Tibial artery (tissue), 4 donors: ENCODE results near the gene MOB1B.
"Not testable (repeated sequence)": the region's sequence is repeated elsewhere in the genome, so short reads cannot be mapped to it uniquely, and the experiment has no call there.

Experiments used
- DNase-seq, 2 donors: peaks; one replicate each; pipeline ENCODE4 v3.0.0-alpha.2; 2019
- H3K27ac ChIP-seq, 2 donors: fragments of 200-600 bp; sonication (generic) in 1 of 2; 1 replicate in 1 of 2; 2 replicates in 1 of 2; pipeline ENCODE4 v1.5.1; 2018 to 2019; ENCODE audit warnings: mild to moderate bottlenecking in 1 of 2
- H3K27me3 ChIP-seq, 2 donors: fragments of 200-600 bp; sonication (generic) in 1 of 2; one replicate each; pipeline versions ENCODE4 v1.5.1 to v1.6.0; 2016 to 2019
- H3K36me3 ChIP-seq, 3 donors: fragments of 200-600 bp; sonication (generic) in 2 of 3; one replicate each; pipeline ENCODE4 v1.5.1; 2016 to 2019; ENCODE audit warnings: mild to moderate bottlenecking in 2 of 3
- H3K4me1 ChIP-seq, 4 donors: fragments of 200-600 bp; sonication (generic) in 2 of 4; 1 replicate in 3 of 4; 2 replicates in 1 of 4; pipeline ENCODE4 v1.5.1; 2016 to 2019
- H3K4me3 ChIP-seq, 2 donors: fragments of 200-600 bp; sonication (generic) in 1 of 2; 1 replicate in 1 of 2; 2 replicates in 1 of 2; pipeline ENCODE4 v1.5.1; 2018 to 2019; ENCODE audit warnings: mild to moderate bottlenecking in 2 of 2
- H3K9me3 ChIP-seq, 3 donors: fragments of 200-600 bp; sonication (generic) in 1 of 3; one replicate each; pipeline ENCODE4 v1.5.1; 2016 to 2019
- intact Hi-C: fragments of 100-400 bp; cut with DNase I; formaldehyde crosslinking; loops from one replicate; pipeline ENCODE4 v1.15.0; 2023; ENCODE audit warnings: low total_unique reads
- TF ChIP-seq, protein P1 (sequence below), 2 experiments: fragments of 200-600 bp in 1 of 2; fragments of 450-650 bp in 1 of 2; IDR thresholded peaks; one replicate each; pipeline ENCODE4 v1.5.1; 2017 to 2019; ENCODE audit warnings: antibody characterized with exemption in 2 of 2, mild to moderate bottlenecking in 1 of 2, moderate library complexity in 1 of 2

The MOB1B gene

DNA sequence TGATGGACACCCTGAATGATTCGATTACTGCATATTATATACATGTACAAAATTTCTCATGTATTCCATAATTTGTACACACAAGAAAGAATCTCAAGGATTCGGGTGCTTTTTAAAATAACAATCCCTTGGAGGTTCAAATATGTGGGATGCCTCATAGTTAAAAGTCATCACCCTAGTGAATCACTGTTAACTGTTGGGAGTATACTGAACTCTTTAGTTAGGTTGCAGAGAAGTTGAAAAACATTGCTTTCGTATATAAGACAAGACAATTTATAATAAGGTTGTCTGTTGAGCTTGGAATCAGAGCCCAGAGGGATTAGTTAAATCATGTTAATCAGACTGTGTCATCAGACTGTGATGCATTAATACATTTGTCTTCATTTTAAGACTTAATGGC, 106.9 kb downstream of the MOB1B start:
- no peaks in the 10 kb centered on the region for H3K36me3 ChIP-seq
- H3K27me3 ChIP-seq = no peaks in the 10 kb centered on the region
- no peak overlapping the region for H3K4me3 ChIP-seq
- H3K9me3 ChIP-seq = no peaks in the 10 kb centered on the region
- TF ChIP-seq, protein P1, sequence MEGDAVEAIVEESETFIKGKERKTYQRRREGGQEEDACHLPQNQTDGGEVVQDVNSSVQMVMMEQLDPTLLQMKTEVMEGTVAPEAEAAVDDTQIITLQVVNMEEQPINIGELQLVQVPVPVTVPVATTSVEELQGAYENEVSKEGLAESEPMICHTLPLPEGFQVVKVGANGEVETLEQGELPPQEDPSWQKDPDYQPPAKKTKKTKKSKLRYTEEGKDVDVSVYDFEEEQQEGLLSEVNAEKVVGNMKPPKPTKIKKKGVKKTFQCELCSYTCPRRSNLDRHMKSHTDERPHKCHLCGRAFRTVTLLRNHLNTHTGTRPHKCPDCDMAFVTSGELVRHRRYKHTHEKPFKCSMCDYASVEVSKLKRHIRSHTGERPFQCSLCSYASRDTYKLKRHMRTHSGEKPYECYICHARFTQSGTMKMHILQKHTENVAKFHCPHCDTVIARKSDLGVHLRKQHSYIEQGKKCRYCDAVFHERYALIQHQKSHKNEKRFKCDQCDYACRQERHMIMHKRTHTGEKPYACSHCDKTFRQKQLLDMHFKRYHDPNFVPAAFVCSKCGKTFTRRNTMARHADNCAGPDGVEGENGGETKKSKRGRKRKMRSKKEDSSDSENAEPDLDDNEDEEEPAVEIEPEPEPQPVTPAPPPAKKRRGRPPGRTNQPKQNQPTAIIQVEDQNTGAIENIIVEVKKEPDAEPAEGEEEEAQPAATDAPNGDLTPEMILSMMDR (IDR thresholded peaks at IDR 0.05) = no peak
- no peak for DNase-seq
- H3K4me1 ChIP-seq = no peaks in the 10 kb centered on the region
- no peak overlapping the region for H3K27ac ChIP-seq
- intact Hi-C loops = no loop called here

DNA sequence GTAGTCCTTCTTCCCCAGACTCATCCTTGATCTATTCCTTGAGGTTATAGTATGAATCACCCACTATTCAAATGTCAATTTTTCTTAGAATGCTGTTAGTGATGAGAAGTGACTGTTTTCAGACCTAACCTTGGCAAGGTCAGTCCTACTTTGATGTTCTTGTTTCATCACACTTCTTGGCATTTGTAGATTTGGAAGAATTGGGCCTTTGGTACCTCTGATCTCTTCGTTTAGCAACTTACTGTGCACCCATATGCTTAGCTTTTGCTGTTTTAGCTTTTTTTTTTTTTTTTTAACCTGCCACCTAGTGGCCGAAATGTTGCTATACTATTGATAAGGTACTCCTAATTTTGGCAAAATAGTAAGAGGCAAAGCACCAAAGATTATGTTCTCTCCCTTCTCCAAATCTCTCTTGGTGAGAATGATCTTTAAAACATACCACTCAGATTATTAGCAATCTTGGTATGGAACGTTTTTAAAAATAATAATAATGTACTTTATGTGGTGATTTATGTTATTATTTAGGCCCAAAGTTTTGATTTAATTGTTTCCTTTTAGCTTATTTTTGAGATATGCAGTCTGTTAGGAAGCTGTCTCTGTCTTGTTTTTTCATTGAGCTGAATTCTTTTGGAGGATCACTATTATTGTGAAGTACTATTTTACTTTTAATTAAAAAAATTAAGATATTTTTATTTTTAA, 107.9 kb downstream of the MOB1B start:
- no peaks in the 10 kb centered on the region for H3K9me3 ChIP-seq
- H3K36me3 ChIP-seq = no peaks in the 10 kb centered on the region
- H3K27ac ChIP-seq = no peak overlapping the region
- no peaks in the 10 kb centered on the region for H3K4me1 ChIP-seq
- no peak for DNase-seq
- intact Hi-C loops = no loop called here
- no peaks in the 10 kb centered on the region for H3K27me3 ChIP-seq
- no peak overlapping the region for H3K4me3 ChIP-seq
- TF ChIP-seq, protein P1 (IDR thresholded peaks at IDR 0.05) = peak; percentile 43 to 54

DNA sequence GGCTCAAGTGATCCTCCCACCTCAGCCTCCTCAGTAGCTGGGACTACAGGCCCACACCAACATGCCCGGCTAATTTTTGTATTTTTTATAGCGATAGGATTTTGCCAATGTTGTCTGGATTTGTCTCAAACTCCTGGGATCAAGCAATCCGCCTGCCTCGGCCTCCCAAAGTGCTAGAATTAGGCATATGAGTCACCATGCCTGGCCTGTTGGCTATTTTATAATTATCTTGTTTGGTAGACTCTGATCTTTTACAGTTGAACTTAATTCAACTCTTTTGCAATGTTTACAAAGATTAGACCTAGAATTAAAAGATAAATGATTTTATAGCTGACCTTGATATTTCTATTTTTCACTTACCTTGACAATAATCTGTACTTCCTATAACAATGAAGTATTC, 109.3 kb downstream of the MOB1B start:
- Histone ChIP-seq H3K4me1 (no peaks in the 10 kb centered on the region), H3K9me3 (no peaks in the 10 kb centered on the region), H3K36me3 (no peaks in the 10 kb centered on the region), H3K4me3 (no peak overlapping the region), H3K27me3 (no peaks in the 10 kb centered on the region), H3K27ac (no peak overlapping the region)
- intact Hi-C loops = no loop called here
- no peak for DNase-seq
- TF ChIP-seq, protein P1 (IDR thresholded peaks at IDR 0.05) = no peak

DNA sequence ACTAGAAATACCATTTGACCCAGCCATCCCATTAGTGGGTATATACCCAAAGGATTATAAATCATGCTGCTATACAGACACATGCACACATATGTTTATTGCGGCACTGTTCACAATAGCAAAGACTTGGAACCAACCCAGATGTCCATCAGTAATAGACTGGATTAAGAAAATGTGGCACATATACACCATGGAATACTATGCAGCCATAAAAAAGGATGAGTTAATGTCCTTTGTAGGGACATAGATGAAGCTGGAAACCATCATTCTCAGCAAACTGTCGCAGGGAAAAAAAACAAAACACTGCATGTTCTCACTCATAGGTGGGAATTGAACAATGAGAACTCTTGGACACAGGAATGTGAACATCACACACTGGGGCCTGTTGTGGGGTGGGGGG, 115.2 kb downstream of the MOB1B start:
- H3K27me3 ChIP-seq, H3K4me1 ChIP-seq, H3K9me3 ChIP-seq, H3K4me3 ChIP-seq, H3K27ac ChIP-seq, DNase-seq, H3K36me3 ChIP-seq, intact Hi-C loops: not testable (repeated sequence)

DNA sequence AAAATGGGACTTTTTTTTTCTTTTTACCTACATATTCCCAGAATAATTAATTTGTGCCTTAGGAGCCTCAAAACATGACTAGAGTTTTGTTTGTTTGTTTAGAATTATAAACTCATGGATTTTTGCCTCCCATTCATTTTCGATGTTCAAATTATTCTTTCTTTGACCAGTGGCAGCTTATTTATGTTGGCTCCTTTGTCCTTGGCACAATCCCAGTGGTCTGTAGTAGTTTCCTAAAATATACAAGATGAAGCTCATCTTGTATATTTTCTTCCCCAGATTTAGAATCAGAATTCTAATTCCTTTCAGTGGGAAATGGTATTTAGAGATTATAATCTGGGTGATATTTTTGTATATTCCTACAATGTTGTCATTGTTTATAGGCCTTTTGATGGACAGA, 118.4 kb downstream of the MOB1B start:
- Histone ChIP-seq H3K27me3 (no peaks in the 10 kb centered on the region), H3K36me3 (peaks cover 0 to 11% (median 0%) of the 10 kb centered on the region in 3 donors), H3K27ac (no peak overlapping the region), H3K9me3 (no peaks in the 10 kb centered on the region), H3K4me1 (peaks cover 0 to 10% (median 0%) of the 10 kb centered on the region in 4 donors), H3K4me3 (no peak overlapping the region)
- intact Hi-C loops = no loop called here
- TF ChIP-seq, protein P1 (IDR thresholded peaks at IDR 0.05) = no peak
- DNase-seq = no peak

DNA sequence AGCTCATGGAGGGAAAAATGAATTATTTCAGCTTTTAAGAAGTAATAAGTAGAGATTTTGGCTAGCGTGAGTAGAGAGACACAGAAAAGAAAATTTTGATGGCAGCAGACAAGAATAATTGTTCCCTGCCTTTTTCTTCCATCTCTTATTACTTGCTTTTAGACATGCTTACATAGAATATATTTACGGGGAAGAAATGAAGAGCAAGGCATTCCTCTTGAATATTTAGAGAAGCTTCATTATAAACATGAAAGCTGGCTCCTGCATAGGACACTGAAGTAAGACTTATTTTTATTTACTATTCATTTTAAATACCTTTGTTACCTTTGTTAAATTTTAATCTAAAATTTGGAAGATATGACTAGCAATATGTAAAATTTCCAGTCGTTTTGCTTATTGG, 123.5 kb downstream of the MOB1B start:
- H3K27ac ChIP-seq = no peak overlapping the region
- intact Hi-C loops = no loop called here
- no peak for DNase-seq
- TF ChIP-seq, protein P1 (IDR thresholded peaks at IDR 0.05) = no peak
- peaks cover 0 to 13% (median 0%) of the 10 kb centered on the region in 4 donors for H3K4me1 ChIP-seq
- peaks cover 0 to 18% (median 12%) of the 10 kb centered on the region in 3 donors for H3K36me3 ChIP-seq
- no peaks in the 10 kb centered on the region for H3K27me3 ChIP-seq
- H3K4me3 ChIP-seq = no peak overlapping the region
- no peaks in the 10 kb centered on the region for H3K9me3 ChIP-seq
